ENCODE measurements around the gene MFSD6L. TPM values are rescaled to one million over a fixed set of nuclear protein-coding genes. Genes with fewer than 3 reads are reported as not detected.

The MFSD6L gene
- total RNA-seq, 1 experiment from 2014 or later = 2.1 TPM

DNA sequence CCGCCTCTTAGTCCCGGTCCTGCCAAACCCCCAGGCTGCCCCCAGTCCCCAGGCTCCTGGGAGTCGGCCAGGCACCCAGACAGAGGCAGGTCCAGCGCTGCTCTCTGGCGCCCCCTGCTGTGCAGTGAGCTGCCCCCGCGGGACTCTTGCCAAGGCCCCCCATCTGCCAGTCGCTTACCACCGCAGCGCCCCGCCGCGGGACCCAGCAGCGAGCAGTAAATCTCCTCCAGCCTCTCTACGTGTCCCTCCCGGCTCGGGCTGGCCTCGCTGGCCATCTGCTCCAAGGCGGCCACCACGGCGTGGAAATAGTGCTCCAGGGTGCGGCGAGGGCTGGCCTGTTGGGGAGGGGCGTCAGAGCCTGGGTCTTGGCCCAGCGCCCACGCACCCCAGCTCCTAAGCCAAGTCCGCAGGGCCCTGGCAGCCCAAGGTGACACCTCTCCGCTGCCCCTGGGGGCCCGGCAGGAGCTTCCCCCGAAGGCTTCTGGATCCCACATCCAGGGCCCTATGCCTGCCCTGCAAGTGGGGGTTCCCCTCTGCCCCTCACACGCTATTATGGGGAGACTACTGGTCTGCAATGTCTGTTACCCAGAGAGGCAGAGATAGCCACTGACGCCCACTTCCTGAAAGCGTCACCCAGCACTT, 33.7 kb upstream of the MFSD6L start:
- H2BK120ac ChIP-seq (ENCODE audit: low read depth, low read length, poor library complexity, severe bottlenecking) = no peak overlapping the region
- H3K14ac ChIP-seq (ENCODE audit: insufficient read depth, low read length) = no peak overlapping the region; the same call in 1 of the 2 replicates
- no peak overlapping the region for H4K91ac ChIP-seq (ENCODE audit: insufficient read length, low read depth, low read length)
- no peaks in the 10 kb centered on the region for H3K79me1 ChIP-seq (ENCODE audit: insufficient read depth, low read depth, low read length, poor library complexity, severe bottlenecking)
- H3T11ph ChIP-seq (ENCODE audit: low read length) = no peak overlapping the region
- no peak overlapping the region for H2BK12ac ChIP-seq (ENCODE audit: insufficient read length, low read depth, low read length)
- peaks cover 6% of the 10 kb centered on the region for H3K27me3 Mint-ChIP-seq (ENCODE audit: low read depth)
- no peak overlapping the region for H4K8ac ChIP-seq (replicated peaks; ENCODE audit: insufficient read length, low read depth, low read length)
- no peak overlapping the region for H2AK5ac ChIP-seq (ENCODE audit: insufficient read length, low read length)
- H3K27ac Mint-ChIP-seq = no peak overlapping the region
- H3K23me2 ChIP-seq (ENCODE audit: insufficient read length, low read depth, low read length, poor library complexity, severe bottlenecking) = no peaks in the 10 kb centered on the region
- H4K5ac ChIP-seq (ENCODE audit: insufficient read length, low read depth, low read length) = no peak overlapping the region
- H3K36me3 Mint-ChIP-seq (ENCODE audit: insufficient read depth in 1 of 3, low read depth in 3 of 3) = no peaks in the 10 kb centered on the region
- no peak overlapping the region for H3K4me2 ChIP-seq (ENCODE audit: insufficient read depth, insufficient read length, low read length)
- H2BK5ac ChIP-seq (ENCODE audit: insufficient read length, low read length) = no peak overlapping the region
- no peak overlapping the region for H3K4ac ChIP-seq (ENCODE audit: low read depth, low read length)
- H2AFZ ChIP-seq (ENCODE audit: low read length) = no peak overlapping the region
- no peaks in the 10 kb centered on the region for H3K9me3 Mint-ChIP-seq
- no peaks in the 10 kb centered on the region; the same call in 1 of the 2 replicates for H3K27me3 ChIP-seq (ENCODE audit: insufficient read depth, low read length)
- H3K4me1 Mint-ChIP-seq = peaks cover 9 to 13% of the 10 kb centered on the region in 2 experiments; a peak in 3 of 4 replicates
- peak; percentile 94 for DNase-seq
- H3K56ac ChIP-seq (ENCODE audit: insufficient read length, low read depth, low read length) = no peak overlapping the region
- H3K18ac ChIP-seq (ENCODE audit: insufficient read length, low read depth, low read length) = peak overlapping the region; percentile 25
- H4K20me1 ChIP-seq (ENCODE audit: control insufficient read depth, insufficient read depth, insufficient read length) = no peaks in the 10 kb centered on the region
- no peak overlapping the region for H2BK20ac ChIP-seq (ENCODE audit: low read depth, low read length, poor library complexity, severe bottlenecking)
- no CpG with 5 or more reads among the region's 33 CpGs for WGBS (ENCODE audit: extremely low coverage, insufficient read length, low lambda C conversion rate)
- H2BK15ac ChIP-seq (ENCODE audit: low read depth, low read length) = no peak overlapping the region
- no peaks in the 10 kb centered on the region for H3K4me1 ChIP-seq (ENCODE audit: insufficient read depth, low read length)
- H3K23ac ChIP-seq (ENCODE audit: insufficient read length, low read depth, low read length) = no peak overlapping the region
- no peak overlapping the region for H3K9ac ChIP-seq (ENCODE audit: extremely low read depth, insufficient read length, low read length)
- no peak overlapping the region; a peak in 1 of 5 replicates for H3K4me3 Mint-ChIP-seq
- no peaks in the 10 kb centered on the region for H3K79me2 ChIP-seq (ENCODE audit: insufficient read depth, low read length)
- H3K27ac ChIP-seq (ENCODE audit: insufficient read length, low read depth, low read length) = no peak overlapping the region
- TF ChIP-seq, protein P1, sequence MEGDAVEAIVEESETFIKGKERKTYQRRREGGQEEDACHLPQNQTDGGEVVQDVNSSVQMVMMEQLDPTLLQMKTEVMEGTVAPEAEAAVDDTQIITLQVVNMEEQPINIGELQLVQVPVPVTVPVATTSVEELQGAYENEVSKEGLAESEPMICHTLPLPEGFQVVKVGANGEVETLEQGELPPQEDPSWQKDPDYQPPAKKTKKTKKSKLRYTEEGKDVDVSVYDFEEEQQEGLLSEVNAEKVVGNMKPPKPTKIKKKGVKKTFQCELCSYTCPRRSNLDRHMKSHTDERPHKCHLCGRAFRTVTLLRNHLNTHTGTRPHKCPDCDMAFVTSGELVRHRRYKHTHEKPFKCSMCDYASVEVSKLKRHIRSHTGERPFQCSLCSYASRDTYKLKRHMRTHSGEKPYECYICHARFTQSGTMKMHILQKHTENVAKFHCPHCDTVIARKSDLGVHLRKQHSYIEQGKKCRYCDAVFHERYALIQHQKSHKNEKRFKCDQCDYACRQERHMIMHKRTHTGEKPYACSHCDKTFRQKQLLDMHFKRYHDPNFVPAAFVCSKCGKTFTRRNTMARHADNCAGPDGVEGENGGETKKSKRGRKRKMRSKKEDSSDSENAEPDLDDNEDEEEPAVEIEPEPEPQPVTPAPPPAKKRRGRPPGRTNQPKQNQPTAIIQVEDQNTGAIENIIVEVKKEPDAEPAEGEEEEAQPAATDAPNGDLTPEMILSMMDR (conservative IDR thresholded peaks at IDR 0.05) = peak; percentile 94
- no peaks in the 10 kb centered on the region for H3K9me3 ChIP-seq (ENCODE audit: control insufficient read depth, low read depth, low read length)
